Suprapubic skin (tissue), 4 donors: ENCODE measurements around the gene RAX2. TPM values are rescaled to one million over a fixed set of nuclear protein-coding genes. Genes with fewer than 3 reads are reported as not detected.

Source experiments
- DNase-seq, 2 donors: peaks; one replicate each; pipeline ENCODE4 v3.0.0-alpha.2; 2019; ENCODE audit warnings: low spot score in 2 of 2
- H3K27ac ChIP-seq: fragments of 200-600 bp; sonication (generic); one replicate; pipeline ENCODE4 v1.5.1; 2019
- H3K27me3 ChIP-seq: fragments of 200-600 bp; sonication (generic); one replicate; pipeline ENCODE4 v1.5.1; 2019
- H3K36me3 ChIP-seq: fragments of 200-600 bp; sonication (generic); one replicate; pipeline ENCODE4 v1.5.1; 2019
- H3K4me1 ChIP-seq: fragments of 200-600 bp; sonication (generic); one replicate; pipeline ENCODE4 v1.5.1; 2019
- H3K4me3 ChIP-seq: fragments of 200-600 bp; sonication (generic); one replicate; pipeline ENCODE4 v1.5.1; 2019; ENCODE audit warnings: mild to moderate bottlenecking
- H3K9me3 ChIP-seq: fragments of 200-600 bp; sonication (generic); one replicate; pipeline ENCODE4 v1.5.1; 2019
- EP300 ChIP-seq: sonication (generic); formaldehyde crosslinking; IDR thresholded peaks from one replicate; pipeline ENCODE4 v1.6.1; 2017; ENCODE audit warnings: antibody characterized with exemption
- POLR2A ChIP-seq, 2 donors: fragments of 450-650 bp; IDR thresholded peaks; one replicate each; pipeline ENCODE4 v1.6.1; 2017; ENCODE audit warnings: antibody characterized with exemption in 2 of 2, mild to moderate bottlenecking in 2 of 2, moderate library complexity in 2 of 2
- POLR2AphosphoS5 ChIP-seq, 3 donors: sonication (generic); formaldehyde crosslinking; IDR thresholded peaks; one replicate each; pipeline ENCODE4 v1.6.1; 2017; ENCODE audit warnings: antibody characterized with exemption in 3 of 3
- WGBS: methylation state at CpG from one replicate; pipeline ENCODE4 v1.1.5; 2018; 5-methylcytosine and 5-hydroxymethylcytosine counted together
- total RNA-seq, 4 donors: library from RNA; depleted of rRNA; stranded (reverse); fragments of >200 nt; gene quantifications; one replicate each; pipeline ENCODE4 v1.1.0, GENCODE V29; 2016
- TF ChIP-seq, protein P1 (sequence below), 2 donors: fragments of 200-600 bp in 1 of 2; fragments of 450-650 bp in 1 of 2; sonication (generic) in 1 of 2; IDR thresholded peaks; one replicate each; pipeline ENCODE4 v1.5.1; 2016 to 2019; ENCODE audit warnings: antibody characterized with exemption in 2 of 2, mild to moderate bottlenecking in 1 of 2, moderate library complexity in 1 of 2

RAX2 gene
- total RNA-seq, 4 donors from 2014 or later = not detected

DNA sequence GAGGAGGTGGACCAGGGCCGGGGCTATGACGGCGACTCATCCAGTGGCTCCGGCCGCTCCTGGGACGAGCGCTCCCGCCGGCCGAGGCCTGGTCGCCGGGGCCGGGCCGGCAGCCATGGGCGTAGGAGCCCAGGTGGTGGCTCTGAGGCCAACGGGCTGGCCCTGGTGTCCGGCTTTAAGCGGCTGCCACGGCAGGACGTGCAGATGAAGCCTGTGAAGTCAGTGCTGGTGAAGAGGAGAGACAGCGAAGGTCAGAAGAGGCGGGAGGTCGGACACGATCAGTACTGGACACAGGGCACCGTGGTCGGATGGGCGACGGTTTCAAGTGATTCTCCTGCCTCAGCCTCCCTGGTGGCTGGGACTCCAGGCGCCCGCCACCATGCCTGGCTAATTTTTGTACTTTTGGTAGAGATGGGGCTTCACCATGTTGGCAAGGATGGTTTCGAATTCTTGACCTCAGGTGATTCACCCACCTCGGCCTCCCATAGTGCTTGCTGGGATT lies 41.5 kb downstream of the RAX2 start:
- 92% methylated on average over 16 of the region's 32 CpGs for WGBS
- H3K27me3 ChIP-seq = peaks cover 14% of the 10 kb centered on the region
- DNase-seq = no peak
- no peak for TF ChIP-seq POLR2A (IDR thresholded peaks at IDR 0.05)
- TF ChIP-seq EP300 = no peak
- TF ChIP-seq POLR2AphosphoS5 (IDR thresholded peaks at IDR 0.05) = no peak
- TF ChIP-seq, protein P1, sequence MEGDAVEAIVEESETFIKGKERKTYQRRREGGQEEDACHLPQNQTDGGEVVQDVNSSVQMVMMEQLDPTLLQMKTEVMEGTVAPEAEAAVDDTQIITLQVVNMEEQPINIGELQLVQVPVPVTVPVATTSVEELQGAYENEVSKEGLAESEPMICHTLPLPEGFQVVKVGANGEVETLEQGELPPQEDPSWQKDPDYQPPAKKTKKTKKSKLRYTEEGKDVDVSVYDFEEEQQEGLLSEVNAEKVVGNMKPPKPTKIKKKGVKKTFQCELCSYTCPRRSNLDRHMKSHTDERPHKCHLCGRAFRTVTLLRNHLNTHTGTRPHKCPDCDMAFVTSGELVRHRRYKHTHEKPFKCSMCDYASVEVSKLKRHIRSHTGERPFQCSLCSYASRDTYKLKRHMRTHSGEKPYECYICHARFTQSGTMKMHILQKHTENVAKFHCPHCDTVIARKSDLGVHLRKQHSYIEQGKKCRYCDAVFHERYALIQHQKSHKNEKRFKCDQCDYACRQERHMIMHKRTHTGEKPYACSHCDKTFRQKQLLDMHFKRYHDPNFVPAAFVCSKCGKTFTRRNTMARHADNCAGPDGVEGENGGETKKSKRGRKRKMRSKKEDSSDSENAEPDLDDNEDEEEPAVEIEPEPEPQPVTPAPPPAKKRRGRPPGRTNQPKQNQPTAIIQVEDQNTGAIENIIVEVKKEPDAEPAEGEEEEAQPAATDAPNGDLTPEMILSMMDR (IDR thresholded peaks at IDR 0.05) = no peak
- no peaks in the 10 kb centered on the region for H3K36me3 ChIP-seq
- H3K4me3 ChIP-seq = no peak overlapping the region
- H3K9me3 ChIP-seq = no peaks in the 10 kb centered on the region
- no peak overlapping the region for H3K27ac ChIP-seq
- H3K4me1 ChIP-seq = no peaks in the 10 kb centered on the region

DNA sequence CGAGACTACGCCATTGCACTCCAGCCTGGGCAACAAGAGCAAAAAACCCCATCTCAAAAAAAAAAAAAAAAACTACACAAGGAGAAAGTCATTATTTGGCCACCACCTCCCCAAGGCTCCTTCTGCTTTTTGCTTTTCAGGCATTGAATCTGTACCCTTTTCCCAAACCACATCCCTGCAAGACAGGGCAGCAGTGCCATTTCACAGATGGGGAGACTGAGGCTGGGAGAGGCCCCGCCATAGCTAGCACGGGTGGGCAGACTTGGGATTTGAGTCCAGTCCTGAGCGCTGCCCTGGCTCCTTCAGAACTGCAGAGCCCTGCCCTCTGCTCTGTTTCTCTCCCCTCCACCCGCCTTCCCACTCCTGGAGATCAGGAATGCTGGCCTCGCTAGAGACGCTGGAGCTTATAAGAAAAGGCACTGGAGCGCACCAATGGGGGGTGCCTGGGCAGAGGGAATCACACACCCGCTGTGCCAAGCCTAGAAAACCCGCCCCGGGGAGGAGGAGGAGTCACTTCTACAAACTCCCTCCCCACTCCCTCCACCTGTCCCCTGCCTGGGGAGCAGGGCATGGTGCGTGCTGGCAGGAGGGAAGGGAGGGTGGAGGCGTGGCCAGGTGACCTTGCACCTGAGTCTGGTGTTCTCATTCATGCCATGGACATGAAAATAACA lies 46.3 kb downstream of the RAX2 start:
- Histone ChIP-seq H3K27ac (no peak overlapping the region), H3K4me3 (no peak overlapping the region), H3K4me1 (peaks cover 20% of the 10 kb centered on the region), H3K9me3 (no peaks in the 10 kb centered on the region), H3K27me3 (peaks cover 49% of the 10 kb centered on the region), H3K36me3 (no peaks in the 10 kb centered on the region)
- peak in 1 of 2 donors; percentile 67 for DNase-seq
- TF ChIP-seq POLR2A (IDR thresholded peaks at IDR 0.05) (no peak), EP300 (no peak), POLR2AphosphoS5 (IDR thresholded peaks at IDR 0.05) (no peak)
- TF ChIP-seq, protein P1 (IDR thresholded peaks at IDR 0.05) = no peak
- WGBS = 50% methylated on average over 9 of the region's 14 CpGs

DNA sequence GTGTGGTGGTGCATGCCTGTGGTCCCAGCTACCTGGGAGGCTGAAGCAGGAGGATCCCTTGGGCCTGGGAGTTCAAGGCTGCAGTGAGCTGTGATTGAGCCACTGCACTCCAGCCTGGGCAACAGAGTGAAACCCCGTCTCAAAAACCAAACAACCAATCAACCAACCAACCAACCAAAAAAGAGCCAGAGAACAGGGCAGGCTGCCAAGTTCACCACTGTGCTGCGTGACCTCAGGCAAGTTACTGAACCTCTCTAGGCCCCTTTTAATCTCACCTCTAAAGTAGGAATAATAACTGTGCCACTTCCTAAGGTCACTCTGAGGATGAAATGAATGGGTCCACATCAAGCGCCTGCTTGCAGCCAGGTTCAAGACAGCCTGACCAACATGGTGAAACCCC lies 46.9 kb downstream of the RAX2 start:
- Histone ChIP-seq H3K4me3 (no peak overlapping the region), H3K36me3 (no peaks in the 10 kb centered on the region), H3K9me3 (no peaks in the 10 kb centered on the region), H3K4me1 (peaks cover 23% of the 10 kb centered on the region), H3K27me3 (peaks cover 56% of the 10 kb centered on the region), H3K27ac (no peak overlapping the region)
- DNase-seq = no peak
- TF ChIP-seq, protein P1 (IDR thresholded peaks at IDR 0.05) = no peak
- TF ChIP-seq POLR2A (IDR thresholded peaks at IDR 0.05) (no peak), EP300 (no peak), POLR2AphosphoS5 (IDR thresholded peaks at IDR 0.05) (no peak)
- WGBS = 53% methylated on average over 2 of the region's 3 CpGs

DNA sequence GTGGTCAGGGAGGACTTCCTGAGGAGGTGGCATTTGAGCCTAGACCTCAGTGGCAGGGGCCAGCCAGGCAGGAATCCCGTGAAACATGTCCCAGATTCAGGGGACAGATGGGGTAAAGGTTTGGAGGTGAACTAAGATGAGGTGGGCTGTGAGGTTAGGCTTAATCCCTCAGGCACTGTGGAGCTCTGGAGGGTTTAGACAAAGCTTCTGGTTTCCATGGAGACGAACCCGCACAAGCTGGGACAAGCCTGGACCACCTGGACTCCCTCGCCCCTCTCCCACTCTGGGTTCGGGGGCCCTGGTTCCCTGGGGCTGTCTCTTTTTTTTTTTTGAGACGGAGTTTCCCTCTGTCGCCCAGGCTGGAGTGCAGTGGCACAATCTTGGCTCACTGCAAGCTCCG lies 48.1 kb downstream of the RAX2 start:
- Histone ChIP-seq H3K27ac (no peak overlapping the region), H3K4me1 (peaks cover 25% of the 10 kb centered on the region), H3K9me3 (no peaks in the 10 kb centered on the region), H3K4me3 (no peak overlapping the region), H3K27me3 (peaks cover 66% of the 10 kb centered on the region), H3K36me3 (no peaks in the 10 kb centered on the region)
- TF ChIP-seq POLR2AphosphoS5 (IDR thresholded peaks at IDR 0.05) (no peak), EP300 (no peak), POLR2A (IDR thresholded peaks at IDR 0.05) (no peak)
- TF ChIP-seq, protein P1 (IDR thresholded peaks at IDR 0.05) = no peak
- DNase-seq = no peak
- 37% methylated on average over 8 of the region's 8 CpGs for WGBS

DNA sequence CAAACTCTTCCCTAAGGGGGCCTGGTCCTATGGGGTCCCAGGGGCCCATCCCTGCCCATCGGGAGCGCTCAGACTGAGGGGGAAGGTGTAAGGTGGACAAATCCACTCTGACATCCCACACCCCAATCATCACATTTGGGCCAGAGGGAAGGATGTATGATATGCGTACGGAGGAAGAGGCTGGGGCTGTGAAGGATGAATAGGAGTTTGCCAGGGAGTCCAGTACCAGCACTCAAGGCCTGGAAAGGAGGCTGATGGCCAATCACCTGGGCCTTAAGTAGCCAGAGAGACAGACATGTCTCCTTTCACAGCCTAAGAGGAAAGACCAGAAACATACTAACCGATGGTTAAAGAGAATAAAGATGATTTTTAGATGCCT lies 48.9 kb downstream of the RAX2 start:
- H3K27ac ChIP-seq = no peak overlapping the region
- H3K4me1 ChIP-seq = peaks cover 27% of the 10 kb centered on the region
- H3K9me3 ChIP-seq = no peaks in the 10 kb centered on the region
- no peaks in the 10 kb centered on the region for H3K36me3 ChIP-seq
- no peak for DNase-seq
- WGBS = 79% methylated on average over 5 of the region's 5 CpGs
- H3K27me3 ChIP-seq = peaks cover 74% of the 10 kb centered on the region
- H3K4me3 ChIP-seq = no peak overlapping the region
- no peak for TF ChIP-seq POLR2AphosphoS5 (IDR thresholded peaks at IDR 0.05)
- TF ChIP-seq POLR2A (IDR thresholded peaks at IDR 0.05) = no peak
- TF ChIP-seq, protein P1 (IDR thresholded peaks at IDR 0.05) = no peak
- no peak for TF ChIP-seq EP300
